HepG2 (cell line): ENCODE measurements around the gene SPIB. TPM values are rescaled to one million over a fixed set of nuclear protein-coding genes. Genes with fewer than 3 reads are reported as not detected.

ENCODE experiments used
- CC2D1A ChIP-seq: sonication (generic); formaldehyde crosslinking; IDR thresholded peaks from 2 replicates; pipeline ENCODE4 v1.8.1; 2023; ENCODE audit warnings: mild to moderate bottlenecking, missing genetic modification reagents
- CSRNP1 ChIP-seq: sonication (generic); formaldehyde crosslinking; IDR thresholded peaks from 2 replicates; pipeline ENCODE4 v1.8.1; 2023; ENCODE audit warnings: mild to moderate bottlenecking, missing genetic modification reagents
- ELF3 ChIP-seq: IDR thresholded peaks from 2 replicates; pipeline ENCODE4 v1.6.1; 2016; ENCODE audit warnings: missing genetic modification reagents, missing compliant biosample characterization
- GATAD1 ChIP-seq: IDR thresholded peaks from 2 replicates; pipeline ENCODE4 v1.6.1; 2016; ENCODE audit warnings: missing genetic modification reagents, missing compliant biosample characterization
- GZF1 ChIP-seq: sonication (generic); formaldehyde crosslinking; IDR thresholded peaks from 2 replicates; pipeline ENCODE4 v1.5.1; 2020; ENCODE audit warnings: mild to moderate bottlenecking, missing genetic modification reagents
- HMG20B ChIP-seq: conservative IDR thresholded peaks from 2 replicates; pipeline ENCODE4 v1.6.1; 2016; ENCODE audit warnings: missing genetic modification reagents, missing compliant biosample characterization
- MYC ChIP-seq: sonication (generic); formaldehyde crosslinking; IDR thresholded peaks from 2 replicates; pipeline ENCODE4 v1.9.0; 2021; ENCODE audit warnings: missing genetic modification reagents, borderline replicate concordance
- RBM39 ChIP-seq: fragments of 200-400 bp; formaldehyde crosslinking; IDR thresholded peaks from one replicate; pipeline ENCODE4 v1.6.1; 2018; ENCODE audit warnings: antibody characterized with exemption, mild to moderate bottlenecking, low read depth, low read length; ENCODE audit not compliant: poor library complexity, severe bottlenecking
- SNAPC4 ChIP-seq: sonication (generic); formaldehyde crosslinking; IDR thresholded peaks from 2 replicates; pipeline ENCODE4 v1.4.0; 2020; ENCODE audit warnings: mild to moderate bottlenecking, missing genetic modification reagents
- SOX5 ChIP-seq: IDR thresholded peaks from 2 replicates; pipeline ENCODE4 v1.6.1; 2016; ENCODE audit warnings: borderline replicate concordance
- SP1 ChIP-seq, 2 experiments: fragments of 450-650 bp in 1 of 2; sonication (generic) in 1 of 2; formaldehyde crosslinking in 1 of 2; IDR thresholded peaks; 2 replicates each; pipeline versions ENCODE4 v1.4.0 to v1.6.1; 2016 to 2020; ENCODE audit warnings: missing genetic modification reagents in 1 of 2
- SP4 ChIP-seq: sonication (generic); formaldehyde crosslinking; IDR thresholded peaks from 2 replicates; pipeline ENCODE4 v1.8.1; 2023; ENCODE audit warnings: mild to moderate bottlenecking, missing genetic modification reagents
- SRSF9 ChIP-seq: fragments of 200-400 bp; formaldehyde crosslinking; IDR thresholded peaks from 2 replicates; pipeline ENCODE4 v1.6.1; 2018; ENCODE audit warnings: borderline replicate concordance, mild to moderate bottlenecking, low read depth, low read length; ENCODE audit not compliant: insufficient read depth, poor library complexity, severe bottlenecking
- ZFP82 ChIP-seq: sonication (generic); formaldehyde crosslinking; IDR thresholded peaks from 2 replicates; pipeline ENCODE4 v1.5.1; 2020; ENCODE audit warnings: mild to moderate bottlenecking, missing genetic modification reagents, borderline replicate concordance
- ZFY ChIP-seq: sonication (generic); formaldehyde crosslinking; IDR thresholded peaks from 2 replicates; pipeline ENCODE4 v1.4.0; 2020; ENCODE audit warnings: missing genetic modification reagents
- ZNF335 ChIP-seq: sonication (generic); formaldehyde crosslinking; IDR thresholded peaks from 2 replicates; pipeline ENCODE4 v1.4.0; 2020; ENCODE audit warnings: missing genetic modification reagents
- ZNF337 ChIP-seq: sonication (generic); formaldehyde crosslinking; IDR thresholded peaks from 2 replicates; pipeline ENCODE4 v1.5.1; 2020; ENCODE audit warnings: missing genetic modification reagents, low read depth, mild to moderate bottlenecking, borderline replicate concordance
- ZNF703 ChIP-seq: sonication (generic); formaldehyde crosslinking; IDR thresholded peaks from 2 replicates; pipeline ENCODE4 v1.5.1; 2020; ENCODE audit warnings: missing genetic modification reagents, mild to moderate bottlenecking, moderate library complexity, borderline replicate concordance
- ZNF747 ChIP-seq: sonication (generic); formaldehyde crosslinking; IDR thresholded peaks from 2 replicates; pipeline ENCODE4 v1.8.1; 2023; ENCODE audit warnings: missing genetic modification reagents, mild to moderate bottlenecking, borderline replicate concordance
- ZNF775 ChIP-seq: sonication (generic); formaldehyde crosslinking; IDR thresholded peaks from 2 replicates; pipeline ENCODE4 v1.4.0; 2020; ENCODE audit warnings: missing genetic modification reagents, mild to moderate bottlenecking, moderate library complexity, borderline replicate concordance
- polyA plus RNA-seq, 8 experiments: library from polyadenylated mRNA; depleted of rRNA in 3 of 8; stranded (reverse) in 7 of 8; unstranded in 1 of 8; fragments of >200 nt; fragmentation: Illumina TruSeq in 4 of 8; extraction: Trizol in 4 of 8; gene quantifications; 2 replicates each; pipeline versions ENCODE4 v1.2.1 to v1.2.3, GENCODE V29; 2011 to 2016; ENCODE audit warnings: low read depth in 4 of 8, missing spikeins in 1 of 8, mixed read lengths in 1 of 8; ENCODE audit not compliant: insufficient read depth in 1 of 8
- total RNA-seq, 5 experiments: library from RNA; depleted of rRNA; stranded (reverse); fragments of >200 nt; fragmentation: Illumina TruSeq; extraction: Trizol; gene quantifications; 2 replicates each; pipeline ENCODE4 v1.2.3, GENCODE V29; 2016; ENCODE audit warnings: low read depth in 1 of 5

SPIB gene
- total and polyA plus RNA-seq, 2 of the 13 experiments (the other 11 are each of a cell fraction or from before 2014, with no cell fraction given) = 0.04 TPM; not detected in 1

GRCh38 chr19:50376166-50377050 is 42.3 kb upstream of the SPIB start, which contains the start of gene NR1H2 (continued):
- TF ChIP-seq ELF3 (CRISPR knock-in tag) = peak; percentile 82
- TF ChIP-seq ZNF335 (CRISPR knock-in tag) = peak; percentile 89
- TF ChIP-seq ZNF775 = 0 out of 2 replicates have a peak, but pooled peaks have one; percentile 55
- no peak for TF ChIP-seq CC2D1A (CRISPR knock-in tag)
- TF ChIP-seq SOX5 = peak; percentile 36; the same call in 1 of the 2 replicates
- TF ChIP-seq CSRNP1 (CRISPR knock-in tag) = no peak
- TF ChIP-seq ZNF703 = 0 out of 2 replicates have a peak, but pooled peaks have one; percentile 37
- TF ChIP-seq ZNF337 (CRISPR knock-in tag) = no peak
- TF ChIP-seq SP1 (IDR thresholded peaks at IDR 0.05) = no peak
- peak; percentile 75; the same call in 1 of the 2 replicates for TF ChIP-seq SP1 (CRISPR knock-in tag; IDR thresholded peaks at IDR 0.05)
- TF ChIP-seq SP4 (CRISPR knock-in tag) = peak; percentile 85
- TF ChIP-seq RBM39 = peak; percentile 87
- TF ChIP-seq ZNF747 (CRISPR knock-in tag) = peak; percentile 20; the same call in 1 of the 2 replicates
- TF ChIP-seq GZF1 (CRISPR knock-in tag) = no peak
- no peak for TF ChIP-seq ZFP82 (CRISPR knock-in tag)
- no peak; the same call in 1 of the 2 replicates for TF ChIP-seq MYC (CRISPR knock-in tag)
- peak; percentile 97 for TF ChIP-seq GATAD1
- TF ChIP-seq ZFY (CRISPR knock-in tag) = peak; percentile 47; the same call in 1 of the 2 replicates
- no peak; the same call in 1 of the 2 replicates for TF ChIP-seq HMG20B (CRISPR knock-in tag)
- TF ChIP-seq SRSF9 = no peak
- no peak for TF ChIP-seq SNAPC4 (CRISPR knock-in tag)
